Amniotic stem cell (primary cell): Measurements from ENCODE around the gene ALPG.
"Not testable (repeated sequence)": the region's sequence is repeated elsewhere in the genome, so short reads cannot be mapped to it uniquely, and the experiment has no call there.

Experiments used
- DNase-seq: peaks from one replicate; lab custom pipeline; 2025; lab: John Stamatoyannopoulos, UW

ALPG gene

DNA sequence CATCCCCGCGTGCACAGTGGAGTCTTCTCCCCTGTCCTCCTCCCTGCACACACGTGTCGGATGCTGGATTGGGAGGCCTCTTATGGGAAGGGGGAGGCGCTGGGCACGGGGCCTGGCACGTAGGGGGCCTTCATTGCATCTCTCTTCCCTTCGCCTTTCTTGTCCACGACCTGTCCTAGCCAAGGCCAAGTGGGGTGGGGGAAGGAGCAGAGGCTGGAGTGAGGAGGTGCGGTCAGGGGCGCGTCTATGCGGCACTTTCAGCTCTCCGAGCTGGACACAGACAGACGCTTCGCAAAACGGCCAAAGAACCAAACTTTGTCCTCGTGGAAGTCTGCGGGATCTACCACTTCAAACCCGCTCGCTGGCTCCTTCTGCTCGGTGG, 13.4 kb downstream of the ALPG start:
- DNase-seq, result no peak

DNA sequence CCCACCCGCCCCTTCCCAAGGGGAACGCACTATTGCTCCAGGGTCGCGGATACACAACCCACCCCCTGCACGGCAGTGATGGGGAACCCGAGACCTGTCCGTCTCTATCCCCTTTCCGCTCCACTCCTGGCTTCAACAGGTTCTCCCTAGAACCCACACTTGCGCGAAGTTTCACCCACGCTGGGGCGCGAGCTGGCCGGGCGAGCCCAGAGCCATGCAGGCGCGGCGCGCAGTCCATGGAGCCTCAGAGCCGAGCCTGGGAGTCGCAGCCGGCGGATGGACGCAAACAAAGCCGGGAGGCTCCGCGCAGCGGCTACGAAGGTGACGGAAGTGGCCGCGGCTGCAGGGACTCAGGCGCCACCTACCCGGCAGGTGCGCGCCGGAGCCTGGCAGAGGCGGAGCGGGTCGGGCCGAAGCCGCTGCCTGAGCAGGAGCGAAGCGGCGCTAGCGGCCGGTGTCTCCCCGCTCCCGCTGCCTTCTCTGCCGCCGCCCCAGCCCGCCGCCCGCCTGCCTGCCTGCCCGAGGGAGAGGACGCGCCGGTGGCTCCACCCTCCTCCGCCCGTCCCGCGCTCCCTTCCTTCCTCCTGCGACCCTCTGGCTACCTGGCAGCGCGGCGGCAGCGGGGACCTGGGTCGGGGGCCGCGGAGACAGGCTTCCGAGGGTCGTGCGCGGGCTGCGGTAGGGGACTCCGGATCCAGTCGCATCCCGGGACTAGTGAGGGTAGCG, 14.0 kb downstream of the ALPG start:
- DNase-seq, result no peak

DNA sequence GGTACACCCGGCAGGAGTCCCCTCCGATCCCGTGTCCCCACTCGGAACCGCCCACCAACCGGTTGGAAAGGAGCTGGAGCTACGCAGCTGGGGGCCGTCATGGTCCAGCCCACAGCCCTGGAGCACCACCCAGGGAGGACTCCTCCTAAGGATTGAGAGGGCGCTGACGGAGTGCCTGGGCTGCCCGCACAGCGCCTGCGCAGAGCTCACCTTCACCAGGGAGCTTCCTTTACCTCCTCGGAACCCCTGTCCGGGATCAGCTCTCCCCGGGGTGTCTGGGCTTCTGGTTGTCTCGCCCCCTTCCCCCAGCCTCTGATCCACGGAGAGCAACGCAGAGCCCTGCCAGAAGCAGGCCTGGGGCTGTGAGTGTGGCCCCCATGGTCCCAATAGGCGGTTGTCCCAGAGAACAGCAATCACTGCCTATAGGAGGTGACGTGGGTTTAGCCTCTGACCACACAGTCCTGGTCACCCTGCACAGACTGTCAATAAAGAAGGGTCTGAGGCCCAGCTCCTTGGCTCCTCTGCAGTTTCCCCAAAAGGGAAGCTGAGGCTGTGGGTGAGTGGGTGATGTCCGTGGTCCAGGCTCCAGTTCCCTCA, 14.6 kb downstream of the ALPG start:
- DNase-seq, result no peak

DNA sequence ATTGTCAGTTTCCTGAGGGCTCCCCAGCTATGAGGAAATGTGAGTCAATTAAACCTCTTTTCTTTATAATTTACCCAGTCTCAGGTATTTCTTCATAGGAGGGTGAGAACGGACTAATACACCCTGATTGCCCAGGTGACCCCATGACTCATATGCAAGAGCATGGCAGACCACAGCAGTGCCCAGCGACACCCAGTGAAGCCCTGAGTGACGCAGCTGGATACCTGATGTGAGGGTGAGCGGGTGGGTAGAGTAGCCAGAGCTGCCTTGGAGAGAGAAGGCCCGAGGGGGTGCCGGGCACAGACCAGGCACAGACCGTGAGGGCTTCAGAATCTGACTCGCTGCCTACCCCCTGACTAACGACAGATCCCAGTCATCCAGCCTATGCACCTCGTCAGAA, 15.4 kb downstream of the ALPG start:
- no peak for DNase-seq

- not testable (repeated sequence) for DNase-seq
These were observed 16.4 kb downstream of the ALPG start for GRCh38 chr2:232422996-232423395.

DNA sequence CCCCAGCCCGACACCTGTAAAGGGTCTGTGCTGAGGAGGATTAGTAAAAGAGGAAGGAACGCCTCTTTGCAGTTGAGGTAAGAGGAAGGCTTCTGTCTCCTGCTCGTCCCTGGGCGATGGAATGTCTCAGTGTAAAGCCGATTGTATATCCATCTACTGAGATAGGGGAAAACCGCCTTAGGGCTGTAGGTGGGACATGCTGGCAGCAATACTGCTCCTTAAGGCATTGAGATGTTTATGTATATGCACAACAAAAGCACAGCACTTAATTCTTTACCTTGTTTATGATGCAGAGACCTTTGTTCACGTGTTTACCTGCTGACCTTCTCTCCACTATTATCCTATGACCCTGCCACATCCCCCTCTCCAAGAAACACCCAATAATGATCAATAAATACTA, 16.8 kb downstream of the ALPG start:
- not testable (repeated sequence) for DNase-seq

- no peak for DNase-seq
These were observed 25.3 kb downstream of the ALPG start for GRCh38 chr2:232431705-232432590.

GRCh38 chr2:232432598-232433184, 26.0 kb downstream of the ALPG start:
- no peak for DNase-seq

DNA sequence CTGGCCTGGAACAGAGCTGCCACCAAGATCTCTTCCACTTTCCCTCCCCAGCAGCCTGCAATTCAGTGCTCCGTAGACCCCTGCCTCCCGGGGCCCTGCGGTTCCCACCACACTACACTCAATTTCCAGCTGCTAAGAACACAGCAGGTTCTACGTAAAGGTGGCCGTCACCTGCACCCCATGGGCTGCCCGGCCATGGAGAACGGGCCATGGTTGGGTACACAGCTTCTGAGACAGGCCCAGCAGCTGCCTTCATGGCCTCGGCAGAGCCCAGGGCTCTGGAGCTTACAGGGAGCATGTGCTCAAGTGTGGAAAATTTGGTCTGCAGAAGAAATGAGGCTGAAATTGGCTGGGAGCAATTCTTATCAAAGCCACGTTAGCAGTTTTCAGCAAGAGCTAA, 27.0 kb downstream of the ALPG start:
- DNase-seq, result not testable (repeated sequence)

GRCh38 chr2:232434091-232434490, 27.4 kb downstream of the ALPG start:
- no peak for DNase-seq

GRCh38 chr2:232434563-232435374, 28.1 kb downstream of the ALPG start:
- no peak for DNase-seq

DNA sequence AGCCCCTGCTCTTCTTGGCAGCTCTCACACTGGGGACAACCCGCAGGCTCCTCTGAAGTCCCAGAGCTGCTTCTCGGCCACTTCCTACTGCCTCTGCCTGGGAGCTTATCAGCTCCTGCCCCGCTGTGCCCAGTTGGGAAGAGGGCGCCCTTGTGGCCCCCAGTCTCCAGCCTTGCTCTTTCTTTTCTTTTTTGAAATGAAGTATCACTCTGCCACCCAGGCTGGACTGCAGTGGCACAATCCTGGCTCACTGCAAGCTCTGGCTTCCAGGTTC, 28.7 kb downstream of the ALPG start:
- DNase-seq, result no peak

DNA sequence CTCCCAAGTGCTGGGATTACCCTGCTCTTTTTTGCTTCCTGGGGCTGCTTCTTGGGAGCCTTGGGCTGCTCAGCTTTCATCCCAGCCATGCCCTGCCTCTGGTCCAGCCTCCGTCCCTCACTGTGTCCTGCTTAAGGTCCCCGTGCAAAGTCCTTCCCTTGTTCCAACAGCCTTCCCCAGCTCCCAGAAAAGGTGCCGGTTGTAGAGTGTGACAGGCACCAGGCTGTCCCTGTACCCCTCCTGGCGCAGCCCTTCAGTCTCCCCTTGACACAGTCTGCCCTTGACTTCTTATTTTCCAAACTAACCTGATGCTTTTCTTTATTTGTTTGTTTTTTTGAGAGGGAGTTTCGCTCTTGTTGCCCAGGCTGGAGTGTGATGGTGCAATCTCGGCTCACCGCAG, 29.2 kb downstream of the ALPG start:
- no peak for DNase-seq

- no peak for DNase-seq
These were observed 29.9 kb downstream of the ALPG start for GRCh38 chr2:232436381-232437194.

GRCh38 chr2:232437195-232437571, 30.5 kb downstream of the ALPG start:
- no peak for DNase-seq

DNA sequence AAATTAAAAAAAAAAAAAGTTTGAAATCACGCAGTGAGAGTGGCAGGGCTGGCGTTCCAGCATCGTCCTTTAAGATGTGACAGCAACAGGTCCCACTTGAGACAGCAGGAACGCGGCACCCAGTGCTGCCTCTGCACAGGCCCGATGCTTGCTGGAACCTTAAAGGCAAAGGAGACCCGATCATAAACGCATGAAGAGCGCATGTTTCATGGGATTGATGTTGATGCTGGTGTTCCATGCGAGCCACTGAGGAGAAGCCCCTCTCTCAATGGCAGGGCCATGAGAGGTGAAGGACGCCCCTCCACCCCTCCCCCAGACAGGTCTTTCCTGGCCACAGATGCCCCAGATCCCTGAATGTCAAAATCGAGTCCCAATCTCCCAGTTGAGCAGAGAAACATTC, 31.4 kb downstream of the ALPG start:
- DNase-seq, result no peak

DNA sequence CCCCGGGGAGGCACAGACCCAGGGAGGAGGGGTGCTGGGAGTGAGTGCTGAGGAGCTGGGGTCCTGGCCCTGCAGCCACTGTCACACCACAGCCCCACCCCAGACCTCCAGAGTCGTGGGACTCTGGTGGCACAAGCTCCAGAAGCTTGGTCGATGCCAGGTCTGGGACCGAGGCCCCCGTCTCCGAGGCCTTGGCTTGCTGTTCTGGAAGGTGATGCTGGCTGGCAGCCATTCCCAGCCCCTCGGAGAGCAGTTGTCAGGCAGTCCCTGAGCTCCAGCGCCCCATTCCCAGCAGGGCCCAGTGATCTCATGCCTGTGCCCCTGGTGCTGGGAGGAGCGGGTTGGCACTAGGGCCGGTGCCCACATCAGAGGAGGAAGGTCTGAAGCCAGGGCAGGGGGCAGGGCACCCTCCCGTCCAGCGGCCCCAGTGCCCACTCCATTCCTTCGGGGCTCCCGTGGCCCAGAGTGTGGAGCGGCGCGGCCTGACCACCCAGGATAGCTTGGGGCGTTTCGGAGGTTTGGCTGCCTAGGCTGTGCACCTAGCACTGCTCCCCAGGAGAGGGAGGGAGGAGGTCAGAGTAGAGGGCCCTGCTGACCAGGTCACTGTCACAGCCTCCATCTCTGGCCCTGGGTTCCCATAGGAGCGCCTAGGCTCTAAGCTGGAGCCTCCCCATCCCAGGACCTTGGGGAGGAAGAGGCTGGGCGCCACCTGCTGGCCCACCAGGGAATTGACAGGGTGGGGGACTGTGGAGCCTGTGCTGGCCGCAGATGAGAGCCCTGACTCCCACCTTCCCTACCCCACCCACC, 32.5 kb downstream of the ALPG start:
- no peak for DNase-seq

DNA sequence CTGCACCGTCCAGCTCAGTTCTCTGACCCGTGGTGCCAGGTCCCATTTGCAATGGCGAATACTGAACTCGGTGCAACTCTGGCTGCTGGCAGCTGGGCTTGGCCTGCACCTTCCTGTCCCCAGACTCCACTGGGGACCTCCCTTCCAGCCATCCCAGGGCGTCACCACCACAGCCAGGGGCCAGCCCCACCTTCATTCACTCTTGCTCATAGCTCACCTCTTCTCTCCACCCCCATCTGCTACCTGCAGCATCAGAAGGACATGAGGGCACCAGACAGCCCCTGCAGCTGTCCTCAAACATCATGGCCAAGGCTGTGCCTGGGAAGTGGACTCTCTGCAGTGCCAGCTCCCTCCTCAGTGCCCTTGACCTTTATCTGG, 33.1 kb downstream of the ALPG start:
- no peak for DNase-seq

GRCh38 chr2:232440220-232441018, 33.8 kb downstream of the ALPG start:
- not testable (repeated sequence) for DNase-seq
